Measurements from ENCODE around the gene PRR15. TPM values are rescaled to one million over a fixed set of nuclear protein-coding genes. Genes with fewer than 3 reads are reported as not detected.

The PRR15 gene
- total and polyA plus RNA-seq, 2 of the 8 experiments (the other 6 are each of a cell fraction or from before 2014, with no cell fraction given) = 4.9 to 7.9 TPM

- no peak overlapping the region for H3K23ac ChIP-seq (ENCODE audit: insufficient read length)
- H2BK120ac ChIP-seq (replicated peaks; ENCODE audit: low read depth, low read length) = no peak overlapping the region
- H2AK5ac ChIP-seq (ENCODE audit: low read depth, low read length) = no peak overlapping the region
- no peak overlapping the region for H4K8ac ChIP-seq (ENCODE audit: extremely low read depth, insufficient read depth, low read length)
- peaks cover 0 to 5% (median 0%) of the 10 kb centered on the region in 4 experiments; a peak in 2 of 7 replicates for H3K4me1 ChIP-seq (replicated peaks in 1 of 4; ENCODE audit: control insufficient read depth in 3 of 4, insufficient read depth in 4 of 4, low read length in 3 of 4)
- no peaks in the 10 kb centered on the region; a peak in 1 of 7 replicates for H3K27me3 ChIP-seq (replicated peaks in 1 of 4; ENCODE audit: control insufficient read depth in 3 of 4, extremely low read depth in 1 of 4, insufficient read depth in 3 of 4, low read length in 3 of 4)
- H3K18ac ChIP-seq (ENCODE audit: extremely low read depth, low read length) = no peak overlapping the region
- H3K23me2 ChIP-seq (ENCODE audit: low read depth, low read length) = no peaks in the 10 kb centered on the region; the same call in 1 of the 2 replicates
- no peak overlapping the region for H3K14ac ChIP-seq (ENCODE audit: insufficient read length)
- no peaks in the 10 kb centered on the region for H3K9me3 ChIP-seq (ENCODE audit: insufficient read depth in 2 of 2, low read depth in 1 of 2, low read length in 1 of 2)
- no peak overlapping the region for H2AFZ ChIP-seq (ENCODE audit: low read length)
- H4K20me1 ChIP-seq (replicated peaks in 1 of 2; ENCODE audit: control insufficient read depth in 1 of 2, insufficient read depth in 2 of 2, low read length in 2 of 2) = no peaks in the 10 kb centered on the region
- no peak overlapping the region for H2BK5ac ChIP-seq (ENCODE audit: low read depth, low read length)
- H2BK20ac ChIP-seq (ENCODE audit: low read length) = no peak overlapping the region
- H3K79me1 ChIP-seq (ENCODE audit: low read depth, low read length) = no peaks in the 10 kb centered on the region
- H3K36me3 ChIP-seq (ENCODE audit: control insufficient read depth in 2 of 4, insufficient read depth in 4 of 4, low read length in 3 of 4) = no peaks in the 10 kb centered on the region; a peak in 1 of 8 replicates
- H3K4ac ChIP-seq (replicated peaks; ENCODE audit: insufficient read length, low read depth, low read length) = no peak overlapping the region
- DNase-seq (ENCODE audit: low read depth in 1 of 2, low spot score in 2 of 2) = no peak
- no peak overlapping the region for H3K9ac ChIP-seq (replicated peaks in 1 of 4; ENCODE audit: extremely low read depth in 1 of 4, low read depth in 3 of 4, low read length in 3 of 4)
- POLR2A ChIA-PET (ENCODE audit: partially characterized antibody) = no interaction called here
- CTCF ChIA-PET (ENCODE audit: partially characterized antibody) = interaction anchor here (0.6 to 4.2 kb wide), 2 partner anchors 14 to 27 kb away, joined by 5 to 18 read pairs; no protein-coding TSS in a partner anchor
- no peak overlapping the region for H3K4me2 ChIP-seq (ENCODE audit: insufficient read depth in 1 of 2, low read depth in 2 of 2, low read length in 2 of 2)
- no peak overlapping the region for H3K56ac ChIP-seq (replicated peaks; ENCODE audit: insufficient read length, low read depth, low read length)
- WGBS, 2 experiments (ENCODE audit: extremely low coverage in 1 of 2, insufficient coverage in 1 of 2, insufficient read length in 1 of 2, insufficient replicate concordance in 2 of 2, low coverage in 1 of 2, low lambda C conversion rate in 2 of 2, missing lambda C conversion rate in 1 of 2) = 87% methylated on average over 2 of the region's 2 CpGs; no CpG with 5 or more reads in 1 of the 2 experiments
- H3K27ac ChIP-seq (ENCODE audit: low read depth, low read length) = no peak overlapping the region
- H2BK15ac ChIP-seq (ENCODE audit: low read length) = no peak overlapping the region
- FAIRE-seq = no peak
- TF ChIP-seq EGR1 (IDR thresholded peaks at IDR 0.05; ENCODE audit: borderline replicate concordance, low read depth, low read length) = no peak
- TF ChIP-seq MAX (IDR thresholded peaks at IDR 0.05) = no peak
- TF ChIP-seq BRCA1 (IDR thresholded peaks at IDR 0.05; ENCODE audit: low read depth, low read length) = no peak
- no peak for TF ChIP-seq SUZ12 (IDR thresholded peaks at IDR 0.05; ENCODE audit: low read length)
- TF ChIP-seq CHD2 (IDR thresholded peaks at IDR 0.05; ENCODE audit: low read length) = no peak
- TF ChIP-seq KDM5A (IDR thresholded peaks at IDR 0.05; ENCODE audit: low read length) = no peak
- no peak for TF ChIP-seq SAP30 (IDR thresholded peaks at IDR 0.05; ENCODE audit: insufficient read depth, insufficient replicate concordance, low read length)
- no peak for TF ChIP-seq FOSL1 (IDR thresholded peaks at IDR 0.05; ENCODE audit: insufficient read depth, low read depth, low read length)
- no peak for TF ChIP-seq NANOG (IDR thresholded peaks at IDR 0.05; ENCODE audit: insufficient read depth, low read depth, low read length, poor library complexity, severe bottlenecking)
- TF ChIP-seq CTBP2 (IDR thresholded peaks at IDR 0.05; ENCODE audit: borderline replicate concordance, insufficient read depth, insufficient read length, low read length) = no peak
- no peak for TF ChIP-seq SP2 (IDR thresholded peaks at IDR 0.05; ENCODE audit: low read length)
- no peak for TF ChIP-seq KDM1A (IDR thresholded peaks at IDR 0.05; ENCODE audit: borderline replicate concordance, low read length)
- TF ChIP-seq CBX5 (IDR thresholded peaks at IDR 0.05; ENCODE audit: low read depth, low read length) = no peak
- TF ChIP-seq ASH2L (IDR thresholded peaks at IDR 0.05; ENCODE audit: low read length) = no peak
- no peak for TF ChIP-seq JUN (IDR thresholded peaks at IDR 0.05; ENCODE audit: low read depth, low read length)
- no peak overlapping the region for H3K4me3 ChIP-seq (ENCODE audit: extremely low read depth in 1 of 4, insufficient read depth in 2 of 4, low read depth in 3 of 4, low read length in 4 of 4)
- no peak overlapping the region for H4K91ac ChIP-seq (replicated peaks; ENCODE audit: insufficient read length, low read length)
- H2BK12ac ChIP-seq (ENCODE audit: low read depth, low read length) = no peak overlapping the region
- H3K79me2 ChIP-seq (ENCODE audit: control insufficient read depth in 1 of 2, insufficient read depth in 2 of 2, low read length in 2 of 2) = no peaks in the 10 kb centered on the region
- no peak overlapping the region for H4K5ac ChIP-seq (ENCODE audit: insufficient read length, low read depth, low read length)
These were observed 39.9 kb upstream of the PRR15 start for GRCh38 chr7:29523728-29524127.

Data from H1 (cell line).